ENCODE measurements around the gene MTMR1. TPM values are rescaled to one million over a fixed set of nuclear protein-coding genes. Genes with fewer than 3 reads are reported as not detected.
A peak's percentile ranks its signal among the peaks of the same experiment; 100 is the strongest.

MTMR1 gene
- total and polyA plus RNA-seq, 9 of the 15 experiments (the other 6 are each of a cell fraction or from before 2014, with no cell fraction given) = 0.96 to 35.4 (median 22.4) TPM

- no peak overlapping the region for H3K9ac ChIP-seq (ENCODE audit: insufficient read depth in 1 of 2, low read depth in 2 of 2, low read length in 2 of 2)
- peaks cover 48% of the 10 kb centered on the region for H3K79me2 ChIP-seq (ENCODE audit: control insufficient read depth, insufficient read depth, low read length)
- H3K4me1 ChIP-seq (replicated peaks in 1 of 2; ENCODE audit: control insufficient read depth in 2 of 2, insufficient read depth in 2 of 2, low read length in 2 of 2) = peaks cover 11 to 17% of the 10 kb centered on the region in 2 experiments; a peak in 4 of 5 replicates
- ChIA-PET POLR2A (no interaction called here), CTCF (ENCODE audit: low intra/inter-chr PET ratio) (no interaction called here)
- no peaks in the 10 kb centered on the region for H3K27me3 ChIP-seq (ENCODE audit: control insufficient read depth in 2 of 2, insufficient read depth in 2 of 2, low read length in 2 of 2)
- in situ Hi-C loops (cut with MboI) (no loop called here), intact Hi-C loops (cut with micrococcal nuclease) (loop anchor here (10.0 kb wide), 1 partner anchor 812 kb away; the partner anchor contains the start of gene MAGEA8)
- whole genome bisulfite sequencing (ENCODE audit: insufficient coverage, low coverage, missing lambda C conversion rate) = no CpG with 5 or more reads among the region's 1 CpG
- no TSS peak for BruUV-seq (replicated peaks)
- TF ChIP-seq SP2 (IDR thresholded peaks at IDR 0.05; ENCODE audit: extremely low read depth, low read depth, low read length, poor library complexity, severe bottlenecking) (no peak), HMGN3 (IDR thresholded peaks at IDR 0.05; ENCODE audit: borderline replicate concordance, extremely low read depth, insufficient read length, low read depth, low read length) (no peak), SUPT5H (IDR thresholded peaks at IDR 0.05) (no peak), MTF1 (CRISPR knock-in tag; IDR thresholded peaks at IDR 0.05; ENCODE audit: borderline replicate concordance) (no peak), DLX4 (CRISPR knock-in tag; IDR thresholded peaks at IDR 0.05) (no peak), MLLT1 (IDR thresholded peaks at IDR 0.05) (no peak), ZNF184 (CRISPR knock-in tag; IDR thresholded peaks at IDR 0.05) (no peak), ZNF785 (CRISPR knock-in tag; IDR thresholded peaks at IDR 0.05) (no peak), TFAM (CRISPR knock-in tag; conservative IDR thresholded peaks at IDR 0.05) (no peak), PPARD (CRISPR knock-in tag; IDR thresholded peaks at IDR 0.05) (no peak), GTF2E2 (tag; IDR thresholded peaks at IDR 0.05) (no peak), TGIF2 (CRISPR knock-in tag; IDR thresholded peaks at IDR 0.05) (no peak), ZNF561 (CRISPR knock-in tag; conservative IDR thresholded peaks at IDR 0.05) (no peak), SNAPC5 (CRISPR knock-in tag; IDR thresholded peaks at IDR 0.05) (no peak), ZNF644 (tag; IDR thresholded peaks at IDR 0.05; ENCODE audit: low read depth) (no peak)
- no peak overlapping the region for H3K27ac ChIP-seq (ENCODE audit: extremely low read depth, low read depth, low read length)
- no peak overlapping the region for H3K4me3 ChIP-seq
- FAIRE-seq (peak; percentile 26), ATAC-seq (no peak), DNase-seq (ENCODE audit: extremely low read depth in 1 of 4, low spot score in 3 of 4) (no peak)
- no peak overlapping the region for H3K4me2 ChIP-seq (ENCODE audit: insufficient read depth, low read length)
- peaks cover 4% of the 10 kb centered on the region; the same call in 1 of the 2 replicates for H4K20me1 ChIP-seq (replicated peaks; ENCODE audit: control insufficient read depth, insufficient read depth, low read length)
- peaks cover 31% of the 10 kb centered on the region for H3K36me3 ChIP-seq (ENCODE audit: control insufficient read depth, insufficient read depth, low read length)
- H3K9me3 ChIP-seq (replicated peaks; ENCODE audit: control insufficient read depth, insufficient read depth, low read depth, low read length) = no peaks in the 10 kb centered on the region
- H2AFZ ChIP-seq (ENCODE audit: low read depth, low read length) = no peak overlapping the region
- no peaks in the 10 kb centered on the region for H3K9me1 ChIP-seq (ENCODE audit: control insufficient read depth, insufficient read depth, low read length)
These were observed 3.1 kb downstream of the MTMR1 start for GRCh38 chrX:150696331-150696730.
